ENCODE results near the gene KCND2.

DNA sequence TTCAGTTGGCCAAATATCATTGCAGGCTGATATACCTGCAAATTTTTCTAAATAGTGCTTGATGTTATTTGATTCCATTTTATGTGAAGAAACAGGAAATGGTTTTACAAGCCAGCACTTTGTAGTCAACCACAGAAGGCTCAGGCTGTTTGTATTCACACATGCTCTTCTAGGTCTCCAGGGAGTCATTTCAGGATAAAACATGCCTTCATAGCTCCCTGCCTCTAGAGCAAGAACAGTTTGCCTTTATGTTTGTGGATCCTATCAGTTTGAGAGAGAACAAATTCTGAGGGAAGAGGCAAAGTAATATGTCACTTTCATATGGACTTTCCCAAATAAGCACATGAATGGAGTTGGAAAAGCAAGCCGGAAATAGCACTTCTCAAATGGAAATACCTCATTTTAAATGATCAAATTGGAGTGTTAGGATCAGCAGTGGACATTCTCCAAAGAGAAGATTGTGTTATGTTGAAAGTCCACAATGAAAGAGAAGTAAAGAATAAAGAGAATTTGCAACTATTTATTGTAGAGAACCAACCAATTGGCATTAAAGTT is 277.6 kb downstream of the KCND2 start:
- TF ChIP-seq, protein P1, sequence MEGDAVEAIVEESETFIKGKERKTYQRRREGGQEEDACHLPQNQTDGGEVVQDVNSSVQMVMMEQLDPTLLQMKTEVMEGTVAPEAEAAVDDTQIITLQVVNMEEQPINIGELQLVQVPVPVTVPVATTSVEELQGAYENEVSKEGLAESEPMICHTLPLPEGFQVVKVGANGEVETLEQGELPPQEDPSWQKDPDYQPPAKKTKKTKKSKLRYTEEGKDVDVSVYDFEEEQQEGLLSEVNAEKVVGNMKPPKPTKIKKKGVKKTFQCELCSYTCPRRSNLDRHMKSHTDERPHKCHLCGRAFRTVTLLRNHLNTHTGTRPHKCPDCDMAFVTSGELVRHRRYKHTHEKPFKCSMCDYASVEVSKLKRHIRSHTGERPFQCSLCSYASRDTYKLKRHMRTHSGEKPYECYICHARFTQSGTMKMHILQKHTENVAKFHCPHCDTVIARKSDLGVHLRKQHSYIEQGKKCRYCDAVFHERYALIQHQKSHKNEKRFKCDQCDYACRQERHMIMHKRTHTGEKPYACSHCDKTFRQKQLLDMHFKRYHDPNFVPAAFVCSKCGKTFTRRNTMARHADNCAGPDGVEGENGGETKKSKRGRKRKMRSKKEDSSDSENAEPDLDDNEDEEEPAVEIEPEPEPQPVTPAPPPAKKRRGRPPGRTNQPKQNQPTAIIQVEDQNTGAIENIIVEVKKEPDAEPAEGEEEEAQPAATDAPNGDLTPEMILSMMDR (IDR thresholded peaks at IDR 0.05), result no peak
- no peak for TF ChIP-seq POLR2A (IDR thresholded peaks at IDR 0.05)

All from testis (tissue), 2 donors.